Epithelial cell of prostate (primary cell): Measurements from ENCODE around the gene SPINT1.
A peak's percentile ranks its signal among the peaks of the same experiment; 100 is the strongest.

ENCODE experiments used
- DNase-seq: peaks from one replicate; pipeline ENCODE4 v3.0.0-alpha.2; 2011; ENCODE audit warnings: low read depth, low spot score
- H3K27ac ChIP-seq: fragments of 450-650 bp; 2 replicates; pipeline ENCODE4 v1.5.1; 2017; ENCODE audit warnings: mild to moderate bottlenecking

Gene SPINT1

DNA sequence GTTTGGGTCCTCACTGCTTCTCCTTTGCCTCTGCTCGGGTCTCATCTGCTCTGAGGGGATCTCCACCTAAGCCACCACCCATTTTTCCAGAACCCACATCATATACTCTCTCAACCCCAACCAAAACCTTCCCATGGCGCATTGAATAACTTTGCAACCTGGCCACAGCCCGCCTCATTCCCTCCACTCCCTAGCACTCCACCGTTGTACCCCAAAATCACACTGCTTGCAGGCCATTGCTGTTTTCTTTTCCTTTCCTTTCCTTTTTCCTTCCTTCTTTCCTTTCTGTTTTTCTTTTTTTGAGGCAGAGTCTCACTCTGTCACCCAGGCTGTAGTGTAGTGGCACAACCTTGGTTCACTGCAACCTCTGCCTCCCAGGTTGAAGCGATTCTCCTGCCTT is 47.3 kb downstream of the SPINT1 start:
- no peak overlapping the region for H3K27ac ChIP-seq
- no peak for DNase-seq

- no peak for DNase-seq
- H3K27ac ChIP-seq = no peak overlapping the region
Measured at GRCh38 chr15:40891810-40892446, 48.1 kb downstream of the SPINT1 start.

GRCh38 chr15:40892447-40893012 is 48.7 kb downstream of the SPINT1 start:
- no peak for DNase-seq
- no peak overlapping the region for H3K27ac ChIP-seq

GRCh38 chr15:40893019-40893670 is 49.3 kb downstream of the SPINT1 start:
- DNase-seq = no peak

GRCh38 chr15:40893733-40894680 is 50.2 kb downstream of the SPINT1 start, which contains the start of gene VPS18:
Gene VPS18 (plus strand): TSS chr15:40894450. CDS start chr15:40894769, 319 bp downstream.
- H3K27ac ChIP-seq = peak within 1 kb of the TSS; percentile 85
- DNase-seq = peak; percentile 91

More at GRCh38 chr15:40893019-40893670, 49.3 kb downstream of the SPINT1 start:
- H3K27ac ChIP-seq = no peak overlapping the region

DNA sequence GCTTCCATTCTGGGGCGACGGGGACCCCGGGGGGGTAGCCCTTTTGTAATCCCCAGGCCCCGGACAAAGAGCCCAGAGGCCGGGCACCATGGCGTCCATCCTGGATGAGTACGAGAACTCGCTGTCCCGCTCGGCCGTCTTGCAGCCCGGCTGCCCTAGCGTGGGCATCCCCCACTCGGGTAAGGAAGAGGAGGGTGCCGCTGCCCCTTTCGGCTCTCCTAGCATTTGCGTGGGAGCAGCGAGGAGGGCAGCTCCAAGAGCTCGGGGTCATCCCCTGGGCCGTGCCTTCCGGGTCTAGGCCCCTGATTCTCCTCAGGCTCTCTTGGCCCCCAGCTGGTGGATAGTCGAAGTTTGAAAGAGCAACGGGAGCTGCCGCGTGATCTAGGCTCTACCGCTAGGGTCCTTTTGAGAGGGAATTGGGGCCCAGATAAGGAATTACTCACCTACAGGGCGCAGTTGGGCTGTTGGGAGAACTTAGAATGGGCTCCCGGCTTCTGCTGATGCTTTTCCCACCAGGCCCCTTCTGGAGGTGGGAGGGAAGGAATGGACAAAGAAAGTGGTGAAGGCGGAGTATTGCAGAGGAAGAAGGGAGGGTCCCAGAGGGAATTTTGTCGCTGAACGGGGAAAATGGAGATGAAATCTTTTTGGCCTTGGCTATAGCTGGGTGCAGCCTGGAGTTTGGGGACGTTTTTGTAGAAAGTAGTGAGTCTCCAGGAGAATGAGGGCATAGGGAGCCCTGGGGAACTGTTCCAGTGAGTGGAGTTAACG is 51.0 kb downstream of the SPINT1 start:
- no peak for DNase-seq

GRCh38 chr15:40899536-40900207 is 55.8 kb downstream of the SPINT1 start:
- no peak overlapping the region for H3K27ac ChIP-seq
- no peak for DNase-seq

More for the DNA sequence above, 51.0 kb downstream of the SPINT1 start:
- peak overlapping the region; percentile 85 for H3K27ac ChIP-seq

- DNase-seq = no peak
- no peak overlapping the region for H3K27ac ChIP-seq
Measured at GRCh38 chr15:40900256-40901052, 56.6 kb downstream of the SPINT1 start.

DNA sequence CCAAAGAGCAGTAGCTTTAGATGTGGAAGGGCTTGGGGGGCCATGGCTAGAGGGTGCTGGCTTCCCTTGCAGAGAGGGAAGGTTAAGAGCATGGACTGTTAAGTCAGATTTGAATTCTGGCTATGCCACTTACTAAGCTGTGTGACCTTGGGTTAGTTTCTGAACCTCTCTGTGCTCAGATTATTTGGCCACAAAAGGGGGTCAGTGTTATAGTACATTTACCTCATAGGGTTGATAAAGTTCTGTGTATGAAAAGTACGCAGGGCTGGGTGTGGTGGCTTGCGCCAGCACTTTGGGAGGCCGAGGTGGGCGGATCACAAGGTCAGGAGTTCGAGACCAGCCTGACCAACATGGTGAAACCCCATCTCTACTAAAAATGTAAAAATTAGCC is 57.2 kb downstream of the SPINT1 start:
- no peak overlapping the region for H3K27ac ChIP-seq
- DNase-seq = no peak

GRCh38 chr15:40902605-40903561 is 59.0 kb downstream of the SPINT1 start:
- H3K27ac ChIP-seq = peak overlapping the region; percentile 1
- no peak for DNase-seq

GRCh38 chr15:40904552-40905201 is 60.8 kb downstream of the SPINT1 start:
- no peak for DNase-seq
- peak overlapping the region; percentile 19 for H3K27ac ChIP-seq

DNA sequence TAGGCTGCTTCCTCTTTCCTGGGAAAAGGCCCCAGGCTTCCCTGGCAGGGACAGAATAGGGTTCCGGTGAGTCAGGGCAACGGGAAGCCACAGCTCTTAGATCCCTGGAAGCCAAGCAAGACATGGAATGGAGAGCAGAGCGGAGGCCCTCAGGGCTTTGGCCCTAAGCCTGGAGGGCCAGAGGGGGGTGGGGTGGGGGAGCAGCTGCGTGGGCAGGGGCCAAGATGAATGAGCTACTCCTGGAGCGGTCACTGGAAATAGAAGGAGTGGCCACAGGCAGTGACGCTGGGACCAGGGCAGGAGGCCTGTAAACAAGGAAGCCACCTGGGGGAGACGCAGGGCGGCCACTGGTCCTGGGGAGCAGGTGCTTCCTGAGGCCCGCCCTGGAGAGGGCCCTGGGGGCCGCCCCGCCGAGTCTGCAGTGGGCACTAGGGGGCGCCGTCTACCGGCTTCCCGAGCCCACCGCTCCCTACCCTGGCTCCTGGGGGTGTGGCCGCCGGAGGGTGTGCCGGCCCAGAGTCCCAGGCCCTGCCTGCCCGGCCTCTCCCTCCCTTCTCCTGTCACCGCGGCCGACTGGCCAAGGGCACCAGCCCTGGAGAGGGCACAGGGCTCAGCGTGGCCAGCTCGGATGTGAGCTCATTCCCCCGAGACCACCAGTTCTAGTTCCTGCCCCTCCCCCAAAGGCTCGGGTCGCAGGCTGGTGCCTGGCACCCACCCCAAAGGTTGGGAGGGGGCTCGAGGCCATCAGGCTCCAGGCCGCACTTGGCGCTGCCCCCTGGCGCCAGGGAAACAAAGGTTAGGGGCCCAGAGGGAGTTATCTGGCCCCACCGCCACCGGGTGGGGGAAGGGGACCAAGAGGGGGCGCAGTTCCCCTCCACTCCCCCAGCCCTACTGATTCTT is 62.5 kb downstream of the SPINT1 start:
- no peak for DNase-seq
- H3K27ac ChIP-seq = peak overlapping the region; percentile 75

GRCh38 chr15:40906991-40907802 is 63.3 kb downstream of the SPINT1 start:
- H3K27ac ChIP-seq = peak overlapping the region; percentile 75
- DNase-seq = no peak
